ENCODE data around the gene DLG5. TPM values are rescaled to one million over a fixed set of nuclear protein-coding genes. Genes with fewer than 3 reads are reported as not detected.
A peak's percentile ranks its signal among the peaks of the same experiment; 100 is the strongest.
"Not testable (repeated sequence)": the region's sequence is repeated elsewhere in the genome, so short reads cannot be mapped to it uniquely, and the experiment has no call there.

DLG5 gene
- total RNA-seq, 2 donors from 2014 or later: 9.7 to 13.1 TPM

- Mint-ChIP-seq H3K4me1 (peaks cover 3% of the 10 kb centered on the region), H3K27ac (peak overlapping the region; percentile 51)
These were observed 162.8 kb downstream of the DLG5 start for GRCh38 chr10:77763453-77764430.

GRCh38 chr10:77758406-77758805 is 168.1 kb downstream of the DLG5 start:
- ATAC-seq: not testable (repeated sequence)

More at GRCh38 chr10:77763453-77764430, 162.8 kb downstream of the DLG5 start:
- H3K36me3 Mint-ChIP-seq (ENCODE audit: low read depth): no peaks in the 10 kb centered on the region
- DNase-seq (no peak), ATAC-seq (no peak)
- H3K4me3 Mint-ChIP-seq: no peak overlapping the region
- no peaks in the 10 kb centered on the region for H3K9me3 ChIP-seq (ENCODE audit: control insufficient read depth, low read length, poor library complexity, severe bottlenecking)
- peaks cover 7% of the 10 kb centered on the region for H3K27me3 Mint-ChIP-seq

GRCh38 chr10:77756319-77757232 is 170.0 kb downstream of the DLG5 start:
- Mint-ChIP-seq H3K27ac (no peak overlapping the region), H3K36me3 (ENCODE audit: low read depth) (no peaks in the 10 kb centered on the region), H3K4me1 (peaks cover 8% of the 10 kb centered on the region), H3K4me3 (no peak overlapping the region), H3K27me3 (peaks cover 15% of the 10 kb centered on the region)
- H3K9me3 ChIP-seq (ENCODE audit: control insufficient read depth, low read length, poor library complexity, severe bottlenecking): no peaks in the 10 kb centered on the region
- peak; percentile 40 for ATAC-seq
- DNase-seq: no peak

More at GRCh38 chr10:77758406-77758805, 168.1 kb downstream of the DLG5 start:
- H3K36me3 Mint-ChIP-seq (ENCODE audit: low read depth); H3K4me3 Mint-ChIP-seq; H3K9me3 ChIP-seq (ENCODE audit: control insufficient read depth, low read length, poor library complexity, severe bottlenecking); H3K27ac Mint-ChIP-seq; DNase-seq; H3K4me1 Mint-ChIP-seq: not testable (repeated sequence)
- peaks cover 15% of the 10 kb centered on the region for H3K27me3 Mint-ChIP-seq

- ATAC-seq: no peak
- DNase-seq: no peak
- H3K4me1 Mint-ChIP-seq: no peaks in the 10 kb centered on the region
- no peak overlapping the region for H3K27ac Mint-ChIP-seq
- H3K9me3 ChIP-seq (ENCODE audit: control insufficient read depth, low read length, poor library complexity, severe bottlenecking): no peaks in the 10 kb centered on the region
- peaks cover 2% of the 10 kb centered on the region for H3K36me3 Mint-ChIP-seq (ENCODE audit: low read depth)
- H3K27me3 Mint-ChIP-seq: peaks cover 14% of the 10 kb centered on the region
- H3K4me3 Mint-ChIP-seq: no peak overlapping the region
These were observed 180.4 kb downstream of the DLG5 start for GRCh38 chr10:77746047-77746707.

GRCh38 chr10:77744245-77744644 is 182.3 kb downstream of the DLG5 start:
- ATAC-seq (no peak), DNase-seq (no peak)
- peaks cover 14% of the 10 kb centered on the region for H3K27me3 Mint-ChIP-seq
- H3K4me3 Mint-ChIP-seq: no peak overlapping the region
- H3K9me3 ChIP-seq (ENCODE audit: control insufficient read depth, low read length, poor library complexity, severe bottlenecking): no peaks in the 10 kb centered on the region
- no peaks in the 10 kb centered on the region for H3K4me1 Mint-ChIP-seq
- peaks cover 2% of the 10 kb centered on the region for H3K36me3 Mint-ChIP-seq (ENCODE audit: low read depth)
- H3K27ac Mint-ChIP-seq: no peak overlapping the region

GRCh38 chr10:77742172-77742571 is 184.4 kb downstream of the DLG5 start:
- DNase-seq (no peak), ATAC-seq (no peak)
- Mint-ChIP-seq H3K36me3 (ENCODE audit: low read depth) (no peaks in the 10 kb centered on the region), H3K27me3 (peaks cover 13% of the 10 kb centered on the region), H3K4me1 (peaks cover 3% of the 10 kb centered on the region), H3K27ac (no peak overlapping the region), H3K4me3 (no peak overlapping the region)
- H3K9me3 ChIP-seq (ENCODE audit: control insufficient read depth, low read length, poor library complexity, severe bottlenecking): no peaks in the 10 kb centered on the region

- Mint-ChIP-seq H3K36me3 (ENCODE audit: low read depth) (no peaks in the 10 kb centered on the region), H3K4me3 (no peak overlapping the region), H3K4me1 (peaks cover 3% of the 10 kb centered on the region), H3K27ac (no peak overlapping the region), H3K27me3 (peaks cover 8% of the 10 kb centered on the region)
- no peaks in the 10 kb centered on the region for H3K9me3 ChIP-seq (ENCODE audit: control insufficient read depth, low read length, poor library complexity, severe bottlenecking)
- no peak for ATAC-seq
- no peak for DNase-seq
These were observed 184.8 kb downstream of the DLG5 start for GRCh38 chr10:77741746-77742145.

Other genes starting within 250 kb of the DLG5 start
- 10 to 100 TPM; 10.9 to 12.0 TPM for gene POLR3A, start 102.8 kb upstream of the DLG5 start, total RNA-seq
- 1,000 to 10,000 TPM; 1,044 to 1,284 TPM for gene RPS24, start 107.1 kb upstream of the DLG5 start, total RNA-seq

All from T-helper 17 cell (primary cell).